ENCODE measurements around the gene SLC66A1. TPM values are rescaled to one million over a fixed set of nuclear protein-coding genes. Genes with fewer than 3 reads are reported as not detected.

Gene SLC66A1
- total RNA-seq, 2 experiments from 2014 or later, result 3.6 TPM

GRCh38 chr1:19321071-19321470 is 8.9 kb downstream of the SLC66A1 start:
- H3K36me3 Mint-ChIP-seq (ENCODE audit: low read depth), result no peaks in the 10 kb centered on the region
- H3K27ac Mint-ChIP-seq, result no peak overlapping the region
- intact Hi-C loops (cut with micrococcal nuclease), result no loop called here
- peaks cover under 1% of the 10 kb centered on the region for H3K4me1 Mint-ChIP-seq (ENCODE audit: low read depth)
- ChIA-PET POLR2A (interaction anchor here (0.6 kb wide), 1 partner anchor 9 kb away, joined by 3 read pairs; no protein-coding TSS in a partner anchor), CTCF (interaction anchor here (1.6 kb wide), 1 partner anchor 23 kb away, joined by 3 read pairs; no protein-coding TSS in a partner anchor)
- no peaks in the 10 kb centered on the region for H3K9me3 Mint-ChIP-seq
- TF ChIP-seq CTCF (IDR thresholded peaks at IDR 0.05), result no peak
- DNase-seq (no peak), ATAC-seq (no peak)
- no peaks in the 10 kb centered on the region for H3K27me3 Mint-ChIP-seq
- no peak overlapping the region for H3K4me3 Mint-ChIP-seq

- CTCF ChIA-PET, result interaction anchor here (1.5 to 1.6 kb wide), 2 partner anchors 22 to 339 kb away, joined by 3 to 4 read pairs; no protein-coding TSS in a partner anchor
- Mint-ChIP-seq H3K27ac (no peak overlapping the region), H3K27me3 (no peaks in the 10 kb centered on the region), H3K4me1 (ENCODE audit: low read depth) (no peaks in the 10 kb centered on the region), H3K36me3 (ENCODE audit: low read depth) (no peaks in the 10 kb centered on the region), H3K9me3 (no peaks in the 10 kb centered on the region), H3K4me3 (no peak overlapping the region)
- DNase-seq, result no peak
- POLR2A ChIA-PET, result interaction anchor here (2.5 kb wide), 1 partner anchor 10 kb away, joined by 8 read pairs; the partner anchor contains the start of genes AKR7A2 and SLC66A1
- no peak for TF ChIP-seq CTCF (IDR thresholded peaks at IDR 0.05)
- intact Hi-C loops (cut with micrococcal nuclease), result no loop called here
- ATAC-seq, result no peak
Measured at GRCh38 chr1:19322481-19322880, 10.4 kb downstream of the SLC66A1 start.

- no peaks in the 10 kb centered on the region for H3K36me3 Mint-ChIP-seq (ENCODE audit: low read depth)
- ChIA-PET CTCF (no interaction called here), POLR2A (interaction anchor here (2.5 kb wide), 1 partner anchor 12 kb away, joined by 8 read pairs; the partner anchor contains the start of genes AKR7A2 and SLC66A1)
- no peak overlapping the region for H3K27ac Mint-ChIP-seq
- TF ChIP-seq CTCF (IDR thresholded peaks at IDR 0.05), result no peak
- intact Hi-C loops (cut with micrococcal nuclease), result no loop called here
- ATAC-seq, result no peak
- no peaks in the 10 kb centered on the region for H3K4me1 Mint-ChIP-seq (ENCODE audit: low read depth)
- no peaks in the 10 kb centered on the region for H3K9me3 Mint-ChIP-seq
- no peak overlapping the region for H3K4me3 Mint-ChIP-seq
- DNase-seq, result no peak
- no peaks in the 10 kb centered on the region for H3K27me3 Mint-ChIP-seq
Measured at GRCh38 chr1:19323987-19324664, 12.0 kb downstream of the SLC66A1 start.

- H3K36me3 Mint-ChIP-seq (ENCODE audit: low read depth), result no peaks in the 10 kb centered on the region
- H3K4me1 Mint-ChIP-seq (ENCODE audit: low read depth), result no peaks in the 10 kb centered on the region
- no peak for TF ChIP-seq CTCF (IDR thresholded peaks at IDR 0.05)
- ChIA-PET CTCF (no interaction called here), POLR2A (no interaction called here)
- intact Hi-C loops (cut with micrococcal nuclease), result no loop called here
- DNase-seq, result no peak
- ATAC-seq, result no peak
- H3K27ac Mint-ChIP-seq, result no peak overlapping the region
- no peaks in the 10 kb centered on the region for H3K9me3 Mint-ChIP-seq
- no peak overlapping the region for H3K4me3 Mint-ChIP-seq
- H3K27me3 Mint-ChIP-seq, result no peaks in the 10 kb centered on the region
Measured at GRCh38 chr1:19324665-19324990, 12.5 kb downstream of the SLC66A1 start.

- ATAC-seq (no peak), DNase-seq (no peak)
- ChIA-PET POLR2A (no interaction called here), CTCF (no interaction called here)
- no peak for TF ChIP-seq CTCF (IDR thresholded peaks at IDR 0.05)
- H3K36me3 Mint-ChIP-seq (ENCODE audit: low read depth), result no peaks in the 10 kb centered on the region
- no peak overlapping the region for H3K4me3 Mint-ChIP-seq
- H3K27me3 Mint-ChIP-seq, result no peaks in the 10 kb centered on the region
- H3K4me1 Mint-ChIP-seq (ENCODE audit: low read depth), result no peaks in the 10 kb centered on the region
- no peak overlapping the region for H3K27ac Mint-ChIP-seq
- no peaks in the 10 kb centered on the region for H3K9me3 Mint-ChIP-seq
- intact Hi-C loops (cut with micrococcal nuclease), result no loop called here
Measured at GRCh38 chr1:19325368-19325957, 13.3 kb downstream of the SLC66A1 start.

Measured in activated CD8-positive, alpha-beta T cell treated with anti-CD3 and anti-CD28 coated beads for 36 hours (primary cell).